ENCODE measurements around the gene GRIFIN. TPM values are rescaled to one million over a fixed set of nuclear protein-coding genes. Genes with fewer than 3 reads are reported as not detected.

The GRIFIN gene
- total and polyA plus RNA-seq, 8 donors, result not detected

GRCh38 chr7:2436341-2437104 is 39.7 kb downstream of the GRIFIN start:
- no peaks in the 10 kb centered on the region for H3K36me3 ChIP-seq
- H3K4me1 ChIP-seq, result peaks cover 5 to 17% (median 6%) of the 10 kb centered on the region in 3 donors
- FAIRE-seq, result no peak
- H3K27me3 ChIP-seq, result no peaks in the 10 kb centered on the region
- intact Hi-C loops (cut with DNase I), result no loop called here
- H3K27ac ChIP-seq, result no peak overlapping the region
- ATAC-seq, result no peak
- no peak for DNase-seq
- no peaks in the 10 kb centered on the region for H3K9me3 ChIP-seq
- WGBS, 2 donors, result 85 to 87% methylated on average over 25 of the region's 25 CpGs
- no peak overlapping the region for H3K4me3 ChIP-seq
- TF ChIP-seq, protein P1, sequence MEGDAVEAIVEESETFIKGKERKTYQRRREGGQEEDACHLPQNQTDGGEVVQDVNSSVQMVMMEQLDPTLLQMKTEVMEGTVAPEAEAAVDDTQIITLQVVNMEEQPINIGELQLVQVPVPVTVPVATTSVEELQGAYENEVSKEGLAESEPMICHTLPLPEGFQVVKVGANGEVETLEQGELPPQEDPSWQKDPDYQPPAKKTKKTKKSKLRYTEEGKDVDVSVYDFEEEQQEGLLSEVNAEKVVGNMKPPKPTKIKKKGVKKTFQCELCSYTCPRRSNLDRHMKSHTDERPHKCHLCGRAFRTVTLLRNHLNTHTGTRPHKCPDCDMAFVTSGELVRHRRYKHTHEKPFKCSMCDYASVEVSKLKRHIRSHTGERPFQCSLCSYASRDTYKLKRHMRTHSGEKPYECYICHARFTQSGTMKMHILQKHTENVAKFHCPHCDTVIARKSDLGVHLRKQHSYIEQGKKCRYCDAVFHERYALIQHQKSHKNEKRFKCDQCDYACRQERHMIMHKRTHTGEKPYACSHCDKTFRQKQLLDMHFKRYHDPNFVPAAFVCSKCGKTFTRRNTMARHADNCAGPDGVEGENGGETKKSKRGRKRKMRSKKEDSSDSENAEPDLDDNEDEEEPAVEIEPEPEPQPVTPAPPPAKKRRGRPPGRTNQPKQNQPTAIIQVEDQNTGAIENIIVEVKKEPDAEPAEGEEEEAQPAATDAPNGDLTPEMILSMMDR (IDR thresholded peaks at IDR 0.05), result no peak

GRCh38 chr7:2435146-2435545 is 41.1 kb downstream of the GRIFIN start:
- FAIRE-seq, result no peak
- DNase-seq, result no peak
- Histone ChIP-seq H3K27ac (no peak overlapping the region), H3K4me3 (no peak overlapping the region), H3K27me3 (no peaks in the 10 kb centered on the region), H3K4me1 (peaks cover 0 to 5% (median 0%) of the 10 kb centered on the region in 3 donors), H3K9me3 (no peaks in the 10 kb centered on the region), H3K36me3 (no peaks in the 10 kb centered on the region)
- TF ChIP-seq, protein P1 (IDR thresholded peaks at IDR 0.05), result no peak
- intact Hi-C loops (cut with DNase I), result no loop called here
- 79 to 80% methylated on average over 5 of the region's 5 CpGs for WGBS, 2 donors
- ATAC-seq, result no peak

DNA sequence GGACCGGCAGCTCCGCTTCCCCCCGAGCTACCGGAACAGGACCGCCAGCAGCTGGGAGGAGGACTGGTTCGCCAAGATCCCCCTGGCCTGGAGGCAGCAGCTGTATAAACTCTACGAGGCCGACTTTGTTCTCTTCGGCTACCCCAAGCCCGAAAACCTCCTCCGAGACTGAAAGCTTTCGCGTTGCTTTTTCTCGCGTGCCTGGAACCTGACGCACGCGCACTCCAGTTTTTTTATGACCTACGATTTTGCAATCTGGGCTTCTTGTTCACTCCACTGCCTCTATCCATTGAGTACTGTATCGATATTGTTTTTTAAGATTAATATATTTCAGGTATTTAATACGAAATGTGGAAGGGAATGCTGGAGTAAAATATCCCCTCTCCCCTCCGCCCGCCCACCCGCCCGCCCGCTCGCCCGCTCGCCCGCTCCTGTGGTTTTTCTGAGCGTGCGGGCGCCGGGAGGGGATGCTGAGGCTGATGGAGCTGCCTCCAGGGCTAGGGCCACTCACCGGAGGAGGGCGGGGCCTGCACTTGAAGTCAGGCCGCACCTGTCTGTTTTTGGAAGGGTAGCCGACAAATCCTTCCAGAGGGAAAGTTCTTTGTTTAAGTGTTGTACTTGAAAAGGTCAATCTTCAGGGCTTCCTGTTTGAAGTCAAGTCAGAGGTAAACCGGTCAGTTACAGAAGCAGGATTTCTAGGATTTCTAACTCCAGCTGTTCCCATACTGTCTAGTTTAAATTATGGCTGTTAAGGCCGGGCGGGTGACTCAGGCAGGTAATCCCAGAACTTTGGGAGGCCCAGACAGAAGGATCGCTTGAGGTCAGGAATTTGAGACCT is 42.3 kb downstream of the GRIFIN start:
- FAIRE-seq (no peak), ATAC-seq (no peak), DNase-seq (no peak)
- Histone ChIP-seq H3K9me3 (no peaks in the 10 kb centered on the region), H3K4me3 (no peak overlapping the region), H3K36me3 (no peaks in the 10 kb centered on the region), H3K4me1 (no peaks in the 10 kb centered on the region), H3K27me3 (no peaks in the 10 kb centered on the region), H3K27ac (no peak overlapping the region)
- TF ChIP-seq, protein P1 (IDR thresholded peaks at IDR 0.05), result no peak
- intact Hi-C loops (cut with DNase I), result no loop called here
- WGBS, 2 donors, result 96% methylated on average over 42 of the region's 42 CpGs

GRCh38 chr7:2432910-2433712 is 43.1 kb downstream of the GRIFIN start:
- Histone ChIP-seq H3K27ac (no peak overlapping the region), H3K4me3 (no peak overlapping the region), H3K4me1 (no peaks in the 10 kb centered on the region), H3K36me3 (no peaks in the 10 kb centered on the region), H3K9me3 (no peaks in the 10 kb centered on the region), H3K27me3 (no peaks in the 10 kb centered on the region)
- intact Hi-C loops (cut with DNase I), result no loop called here
- TF ChIP-seq, protein P1 (IDR thresholded peaks at IDR 0.05), result no peak
- 98% methylated on average over 83 to 85 of the region's 85 CpGs for WGBS, 2 donors
- ATAC-seq, result no peak
- DNase-seq, result no peak
- no peak for FAIRE-seq
